H1 (cell line): Measurements from ENCODE around the gene BTG3.

Experiments
- CTCF ChIP-seq, 3 experiments: IDR thresholded peaks; 1 replicate in 2 of 3; 2 replicates in 1 of 3; pipeline versions ENCODE4 v1.5.1 to v1.6.1; 2011; ENCODE audit warnings: low read length in 3 of 3, mild to moderate bottlenecking in 3 of 3, inconsistent platforms in 2 of 3, low read depth in 1 of 3, moderate library complexity in 1 of 3; ENCODE audit not compliant: insufficient read depth in 1 of 3; ENCODE audit errors: control extremely low read depth in 1 of 3
- PHF8 ChIP-seq: fragments of 200-600 bp; sonication (generic); conservative IDR thresholded peaks from 2 replicates; pipeline ENCODE4 v1.7.1; 2012; ENCODE audit warnings: low read depth, mild to moderate bottlenecking, inconsistent platforms, low read length, moderate library complexity

DNA sequence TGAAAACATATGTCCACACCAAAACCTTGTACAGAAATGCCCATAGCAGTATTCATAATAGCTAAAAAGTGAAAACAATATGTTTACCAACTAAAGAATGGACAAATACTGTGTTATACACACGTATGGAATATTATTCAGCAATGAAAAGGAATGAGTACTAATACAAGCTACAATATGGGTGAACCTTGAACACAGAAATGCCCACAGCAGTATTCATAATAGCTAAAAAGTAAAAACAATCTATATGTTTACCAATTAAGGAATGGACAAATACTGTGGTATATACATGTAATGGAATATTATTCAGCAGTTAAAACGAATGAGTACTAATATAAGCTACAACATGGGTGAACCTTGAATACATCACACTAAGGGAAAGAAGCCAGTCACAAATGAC lies 3.0 kb downstream of the BTG3 start:
- TF ChIP-seq CTCF (IDR thresholded peaks at IDR 0.05; ENCODE audit: control extremely low read depth in 1 of 3, insufficient read depth in 1 of 3, low read depth in 1 of 3, low read length in 3 of 3) (no peak), PHF8 (no peak)
